ENCODE measurements around the gene WDR45. TPM values are rescaled to one million over a fixed set of nuclear protein-coding genes. Genes with fewer than 3 reads are reported as not detected.

WDR45 gene
- total and polyA plus RNA-seq, 2 of the 13 experiments (the other 11 are each of a cell fraction or from before 2014, with no cell fraction given): 16.4 to 65.5 TPM

DNA sequence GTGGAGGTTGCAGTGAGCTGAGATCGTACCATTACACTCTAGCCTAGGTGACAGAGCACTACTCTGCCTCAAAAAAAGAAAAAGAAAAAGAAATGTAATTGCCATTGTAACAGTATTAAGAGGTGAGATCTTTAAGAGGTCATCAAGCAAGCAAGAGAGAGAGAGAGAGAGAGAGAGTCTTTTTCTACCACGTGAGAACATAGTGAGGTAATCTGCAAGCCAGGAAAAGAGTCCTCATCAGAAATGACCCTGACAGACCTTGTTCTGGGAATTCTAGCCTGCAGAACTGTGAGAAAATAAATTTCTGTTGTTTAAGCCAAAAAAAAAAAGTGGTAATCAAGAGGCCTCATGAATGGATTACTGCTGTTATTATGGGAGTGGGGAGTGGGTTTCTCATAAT is 29.0 kb upstream of the WDR45 start (continued):
- TF ChIP-seq, protein P1, sequence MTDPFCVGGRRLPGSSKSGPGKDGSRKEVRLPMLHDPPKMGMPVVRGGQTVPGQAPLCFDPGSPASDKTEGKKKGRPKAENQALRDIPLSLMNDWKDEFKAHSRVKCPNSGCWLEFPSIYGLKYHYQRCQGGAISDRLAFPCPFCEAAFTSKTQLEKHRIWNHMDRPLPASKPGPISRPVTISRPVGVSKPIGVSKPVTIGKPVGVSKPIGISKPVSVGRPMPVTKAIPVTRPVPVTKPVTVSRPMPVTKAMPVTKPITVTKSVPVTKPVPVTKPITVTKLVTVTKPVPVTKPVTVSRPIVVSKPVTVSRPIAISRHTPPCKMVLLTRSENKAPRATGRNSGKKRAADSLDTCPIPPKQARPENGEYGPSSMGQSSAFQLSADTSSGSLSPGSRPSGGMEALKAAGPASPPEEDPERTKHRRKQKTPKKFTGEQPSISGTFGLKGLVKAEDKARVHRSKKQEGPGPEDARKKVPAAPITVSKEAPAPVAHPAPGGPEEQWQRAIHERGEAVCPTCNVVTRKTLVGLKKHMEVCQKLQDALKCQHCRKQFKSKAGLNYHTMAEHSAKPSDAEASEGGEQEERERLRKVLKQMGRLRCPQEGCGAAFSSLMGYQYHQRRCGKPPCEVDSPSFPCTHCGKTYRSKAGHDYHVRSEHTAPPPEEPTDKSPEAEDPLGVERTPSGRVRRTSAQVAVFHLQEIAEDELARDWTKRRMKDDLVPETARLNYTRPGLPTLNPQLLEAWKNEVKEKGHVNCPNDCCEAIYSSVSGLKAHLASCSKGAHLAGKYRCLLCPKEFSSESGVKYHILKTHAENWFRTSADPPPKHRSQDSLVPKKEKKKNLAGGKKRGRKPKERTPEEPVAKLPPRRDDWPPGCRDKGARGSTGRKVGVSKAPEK (CRISPR knock-in tag; IDR thresholded peaks at IDR 0.05; ENCODE audit: borderline replicate concordance): no peak
- TF ChIP-seq ZNF468 (CRISPR knock-in tag; IDR thresholded peaks at IDR 0.05) (no peak), ARID2 (CRISPR knock-in tag; IDR thresholded peaks at IDR 0.05; ENCODE audit: borderline replicate concordance) (no peak), POLR2AphosphoS5 (IDR thresholded peaks at IDR 0.05; ENCODE audit: low read depth, low read length) (no peak), ZNF775 (CRISPR knock-in tag; IDR thresholded peaks at IDR 0.05; ENCODE audit: borderline replicate concordance) (no peak), HOXA5 (CRISPR knock-in tag; IDR thresholded peaks at IDR 0.05) (no peak), KLF9 (CRISPR knock-in tag; IDR thresholded peaks at IDR 0.05; ENCODE audit: low read depth) (no peak), EED (CRISPR knock-in tag; IDR thresholded peaks at IDR 0.05) (no peak), SMC3 (IDR thresholded peaks at IDR 0.05; ENCODE audit: low read length) (no peak)
- TF ChIP-seq, protein P2, sequence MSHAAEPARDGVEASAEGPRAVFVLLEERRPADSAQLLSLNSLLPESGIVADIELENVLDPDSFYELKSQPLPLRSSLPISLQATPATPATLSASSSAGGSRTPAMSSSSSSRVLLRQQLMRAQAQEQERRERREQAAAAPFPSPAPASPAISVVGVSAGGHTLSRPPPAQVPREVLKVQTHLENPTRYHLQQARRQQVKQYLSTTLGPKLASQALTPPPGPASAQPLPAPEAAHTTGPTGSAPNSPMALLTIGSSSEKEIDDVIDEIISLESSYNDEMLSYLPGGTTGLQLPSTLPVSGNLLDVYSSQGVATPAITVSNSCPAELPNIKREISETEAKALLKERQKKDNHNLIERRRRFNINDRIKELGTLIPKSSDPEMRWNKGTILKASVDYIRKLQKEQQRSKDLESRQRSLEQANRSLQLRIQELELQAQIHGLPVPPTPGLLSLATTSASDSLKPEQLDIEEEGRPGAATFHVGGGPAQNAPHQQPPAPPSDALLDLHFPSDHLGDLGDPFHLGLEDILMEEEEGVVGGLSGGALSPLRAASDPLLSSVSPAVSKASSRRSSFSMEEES (CRISPR knock-in tag; IDR thresholded peaks at IDR 0.05): no peak

DNA sequence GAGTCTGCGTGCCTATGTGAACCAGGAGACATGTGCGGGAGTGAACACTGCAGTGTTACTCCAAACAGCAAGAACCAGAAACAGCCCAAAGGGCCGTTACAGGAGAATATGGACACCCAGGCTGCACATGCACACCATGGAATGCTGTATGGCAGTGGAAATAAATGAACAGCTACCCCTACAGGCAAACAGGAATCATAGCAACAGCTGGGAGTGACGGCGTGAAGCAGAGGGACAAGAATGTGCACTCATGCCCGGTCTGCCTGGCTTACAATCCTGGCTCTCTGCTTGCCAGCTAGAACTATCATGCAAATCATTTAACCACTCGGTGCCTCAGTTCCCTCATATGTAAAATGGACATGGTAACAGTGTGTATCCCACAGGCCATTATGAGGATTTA is 27.2 kb upstream of the WDR45 start:
- peak; percentile 54 for DNase-seq (ENCODE audit: low spot score)
- Histone ChIP-seq H2AFZ (ENCODE audit: low read length) (no peak overlapping the region), H3K36me3 (replicated peaks in 1 of 2; ENCODE audit: control insufficient read depth in 1 of 2, insufficient read depth in 2 of 2, low read length in 2 of 2) (0 out of 5 replicates have a peak, but pooled peaks cover under 1 to 13% of the 10 kb centered on the region in 2 experiments), H3K4me3 (replicated peaks in 1 of 3; ENCODE audit: insufficient read depth in 1 of 3, low read depth in 2 of 3, low read length in 3 of 3) (no peak overlapping the region), H3K4me1 (ENCODE audit: insufficient read depth, low read length) (peaks cover 24% of the 10 kb centered on the region), H4K20me1 (ENCODE audit: insufficient read depth, low read length) (no peaks in the 10 kb centered on the region), H3K79me2 (ENCODE audit: insufficient read depth, low read length) (no peaks in the 10 kb centered on the region), H3K9ac (ENCODE audit: insufficient read depth, low read depth, low read length) (no peak overlapping the region), H3K4me2 (ENCODE audit: low read depth, low read length) (no peak overlapping the region), H3K27me3 (ENCODE audit: control insufficient read depth in 1 of 2, insufficient read depth in 2 of 2, low read length in 2 of 2) (no peaks in the 10 kb centered on the region), H3K9me3 (ENCODE audit: low read length) (no peaks in the 10 kb centered on the region), H3K27ac (ENCODE audit: extremely low read length, insufficient read depth, low read length) (peak overlapping the region; percentile 13)
- peak; percentile 64 for FAIRE-seq
- in situ Hi-C loops (cut with HindIII; ENCODE audit: extremely low pct_ligation_motif_present, low pct_unique_long_range_greater_than_20kb): no loop called here
- WGBS (ENCODE audit: low lambda C conversion rate): 55% methylated on average over 4 of the region's 7 CpGs
- TF ChIP-seq TEAD3 (CRISPR knock-in tag; optimal IDR thresholded peaks at IDR 0.05; ENCODE audit: borderline replicate concordance) (peak; percentile 85), SAP130 (CRISPR knock-in tag; IDR thresholded peaks at IDR 0.05; ENCODE audit: low read depth) (peak; percentile 27; the same call in 1 of the 2 replicates), FOXA3 (CRISPR knock-in tag; IDR thresholded peaks at IDR 0.05) (0 out of 2 replicates have a peak, but pooled peaks have one; percentile 13), HNRNPL (IDR thresholded peaks at IDR 0.05; ENCODE audit: low read depth, low read length) (no peak), TBX2 (CRISPR knock-in tag; IDR thresholded peaks at IDR 0.05; ENCODE audit: borderline replicate concordance) (no peak), SMC3 (IDR thresholded peaks at IDR 0.05; ENCODE audit: low read length) (peak; percentile 45; the same call in 1 of the 2 replicates), RAD21 (CRISPR knock-in tag; IDR thresholded peaks at IDR 0.05) (peak; percentile 39; the same call in 1 of the 2 replicates), STAG1 (CRISPR knock-in tag; IDR thresholded peaks at IDR 0.05) (peak; percentile 52)
- TF ChIP-seq, protein P3, sequence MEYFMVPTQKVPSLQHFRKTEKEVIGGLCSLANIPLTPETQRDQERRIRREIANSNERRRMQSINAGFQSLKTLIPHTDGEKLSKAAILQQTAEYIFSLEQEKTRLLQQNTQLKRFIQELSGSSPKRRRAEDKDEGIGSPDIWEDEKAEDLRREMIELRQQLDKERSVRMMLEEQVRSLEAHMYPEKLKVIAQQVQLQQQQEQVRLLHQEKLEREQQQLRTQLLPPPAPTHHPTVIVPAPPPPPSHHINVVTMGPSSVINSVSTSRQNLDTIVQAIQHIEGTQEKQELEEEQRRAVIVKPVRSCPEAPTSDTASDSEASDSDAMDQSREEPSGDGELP (IDR thresholded peaks at IDR 0.05; ENCODE audit: borderline replicate concordance, low read depth): peak; percentile 21; the same call in 1 of the 2 replicates
- TF ChIP-seq, protein P4, sequence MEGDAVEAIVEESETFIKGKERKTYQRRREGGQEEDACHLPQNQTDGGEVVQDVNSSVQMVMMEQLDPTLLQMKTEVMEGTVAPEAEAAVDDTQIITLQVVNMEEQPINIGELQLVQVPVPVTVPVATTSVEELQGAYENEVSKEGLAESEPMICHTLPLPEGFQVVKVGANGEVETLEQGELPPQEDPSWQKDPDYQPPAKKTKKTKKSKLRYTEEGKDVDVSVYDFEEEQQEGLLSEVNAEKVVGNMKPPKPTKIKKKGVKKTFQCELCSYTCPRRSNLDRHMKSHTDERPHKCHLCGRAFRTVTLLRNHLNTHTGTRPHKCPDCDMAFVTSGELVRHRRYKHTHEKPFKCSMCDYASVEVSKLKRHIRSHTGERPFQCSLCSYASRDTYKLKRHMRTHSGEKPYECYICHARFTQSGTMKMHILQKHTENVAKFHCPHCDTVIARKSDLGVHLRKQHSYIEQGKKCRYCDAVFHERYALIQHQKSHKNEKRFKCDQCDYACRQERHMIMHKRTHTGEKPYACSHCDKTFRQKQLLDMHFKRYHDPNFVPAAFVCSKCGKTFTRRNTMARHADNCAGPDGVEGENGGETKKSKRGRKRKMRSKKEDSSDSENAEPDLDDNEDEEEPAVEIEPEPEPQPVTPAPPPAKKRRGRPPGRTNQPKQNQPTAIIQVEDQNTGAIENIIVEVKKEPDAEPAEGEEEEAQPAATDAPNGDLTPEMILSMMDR (CRISPR knock-in tag; IDR thresholded peaks at IDR 0.05): peak; percentile 67
- ChIA-PET CTCF (ENCODE audit: low intra/inter-chr PET ratio, low total read pairs) (no interaction called here), POLR2A (no interaction called here)
- peak; percentile 73 for ATAC-seq
- intact Hi-C loops (cut with micrococcal nuclease; ENCODE audit: unreplicated experiment): no loop called here
- BruUV-seq (replicated peaks): no TSS peak
